Stomach (tissue), 9 donors: ENCODE measurements around the gene TDRD12. TPM values are rescaled to one million over a fixed set of nuclear protein-coding genes. Genes with fewer than 3 reads are reported as not detected.
"Not testable (repeated sequence)": the region's sequence is repeated elsewhere in the genome, so short reads cannot be mapped to it uniquely, and the experiment has no call there.

ENCODE experiments used
- DNase-seq, 2 donors: peaks; one replicate each; pipeline versions ENCODE4 v3.0.0 to v3.0.0-alpha.2; 2013 to 2019
- H3K27ac ChIP-seq, 5 donors: fragments of 200-600 bp in 4 of 5; sonication (generic) in 4 of 5; one replicate each; pipeline ENCODE4 v1.5.1; 2013 to 2019; ENCODE audit warnings: mild to moderate bottlenecking in 1 of 5, moderate library complexity in 1 of 5
- H3K27me3 ChIP-seq, 3 donors: fragments of 200-600 bp; sonication (generic); one replicate each; pipeline ENCODE4 v1.5.1; 2017 to 2019; ENCODE audit warnings: mixed run types in 1 of 3
- H3K36me3 ChIP-seq, 4 donors: fragments of 200-600 bp; sonication (generic); 1 replicate in 3 of 4; 2 replicates in 1 of 4; pipeline ENCODE4 v1.5.1; 2016 to 2019
- H3K4me1 ChIP-seq, 4 donors: fragments of 200-600 bp; sonication (generic); one replicate each; pipeline ENCODE4 v1.5.1; 2016 to 2019
- H3K4me3 ChIP-seq, 4 donors: fragments of 200-600 bp; sonication (generic) in 3 of 4; one replicate each; pipeline ENCODE4 v1.5.1; 2016 to 2019; ENCODE audit warnings: mild to moderate bottlenecking in 1 of 4
- H3K9me3 ChIP-seq, 4 donors: fragments of 200-600 bp; sonication (generic); one replicate each; pipeline ENCODE4 v1.5.1; 2016 to 2019
- EP300 ChIP-seq: sonication (generic); formaldehyde crosslinking; IDR thresholded peaks from one replicate; pipeline ENCODE4 v1.6.1; 2017; ENCODE audit warnings: antibody characterized with exemption
- POLR2A ChIP-seq, 4 donors: fragments of 450-650 bp; IDR thresholded peaks; one replicate each; pipeline ENCODE4 v1.6.1; 2016; ENCODE audit warnings: antibody characterized with exemption in 4 of 4, control low read depth in 2 of 4, mild to moderate bottlenecking in 1 of 4, moderate library complexity in 1 of 4
- POLR2AphosphoS5 ChIP-seq, 3 donors: sonication (generic); formaldehyde crosslinking; IDR thresholded peaks; one replicate each; pipeline ENCODE4 v1.6.1; 2016; ENCODE audit warnings: antibody characterized with exemption in 3 of 3
- WGBS, 5 donors: extraction: QIAGEN DNeasy Blood & Tissue Kit in 3 of 5; methylation state at CpG; one replicate each; pipeline versions ENCODE4 v1.1.5 to v1.1.7; 2013 to 2018; 5-methylcytosine and 5-hydroxymethylcytosine counted together
- intact Hi-C: fragments of 100-400 bp; cut with DNase I; formaldehyde crosslinking; loops from one replicate; pipeline ENCODE4 v1.15.1; 2023; ENCODE audit warnings: low total_unique reads
- polyA plus RNA-seq, 3 donors: library from polyadenylated mRNA; stranded (reverse); fragments of 200-250 nt; gene quantifications; one replicate each; pipeline ENCODE4 v1.2.3, GENCODE V29; 2013
- total RNA-seq, 5 donors: library from RNA; depleted of rRNA; stranded (reverse); fragments of >200 nt; gene quantifications; one replicate each; pipeline versions ENCODE4 v1.1.0 to v1.2.3, GENCODE V29; 2014 to 2016
- TF ChIP-seq, protein P1 (sequence below), 7 experiments: fragments of 450-650 bp in 4 of 7; fragments of 200-600 bp in 3 of 7; sonication (generic) in 3 of 7; IDR thresholded peaks; one replicate each; pipeline ENCODE4 v1.5.1; 2016 to 2019; ENCODE audit warnings: antibody characterized with exemption in 7 of 7, control low read depth in 2 of 7, mild to moderate bottlenecking in 1 of 7
- donor health status: healthy with polysubstance abuse.
- donor health status: Bipolar disorder and iron deficiency.
- donor health status: healthy.

TDRD12 gene
- total and polyA plus RNA-seq, 8 donors: 0.03 to 0.73 TPM; not detected in 6

GRCh38 chr19:32837531-32837930 is 118.0 kb downstream of the TDRD12 start:
- H3K4me1 ChIP-seq: no peaks in the 10 kb centered on the region
- no peak for TF ChIP-seq POLR2AphosphoS5 (IDR thresholded peaks at IDR 0.05)
- peaks cover 0 to 19% (median 16%) of the 10 kb centered on the region in 4 donors for H3K9me3 ChIP-seq
- DNase-seq: no peak
- H3K27ac ChIP-seq: no peak overlapping the region
- 69 to 83% (median 76%) methylated on average over 7 of the region's 7 CpGs for WGBS, 5 donors
- no peaks in the 10 kb centered on the region for H3K27me3 ChIP-seq
- intact Hi-C loops: no loop called here
- peaks cover 0 to 19% (median 3%) of the 10 kb centered on the region in 4 donors for H3K36me3 ChIP-seq
- H3K4me3 ChIP-seq: no peak overlapping the region

DNA sequence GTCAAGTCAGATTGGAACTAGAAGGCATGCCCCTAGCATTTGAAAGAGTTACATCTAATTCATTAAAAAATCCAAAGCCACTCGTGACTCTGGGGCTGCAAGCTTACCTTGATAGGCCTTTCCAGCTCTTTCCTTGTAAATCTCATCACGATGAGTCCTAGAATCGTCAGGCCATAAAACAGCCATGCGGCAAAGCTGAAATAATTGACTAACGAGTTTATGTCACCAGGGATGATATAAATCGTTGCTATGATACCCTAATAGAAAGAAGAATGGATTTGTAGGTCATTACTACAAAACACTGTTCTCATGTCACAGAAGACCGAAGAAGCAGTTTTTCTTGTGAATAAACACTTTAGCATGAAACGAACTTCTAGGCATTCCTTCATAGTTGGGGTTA is 122.5 kb downstream of the TDRD12 start:
- Histone ChIP-seq H3K27me3 (no peaks in the 10 kb centered on the region), H3K9me3 (peaks cover 0 to 19% (median 16%) of the 10 kb centered on the region in 4 donors), H3K27ac (no peak overlapping the region), H3K4me3 (no peak overlapping the region), H3K4me1 (no peaks in the 10 kb centered on the region), H3K36me3 (peaks cover 0 to 19% (median 3%) of the 10 kb centered on the region in 4 donors)
- no peak for DNase-seq
- intact Hi-C loops: no loop called here
- WGBS, 5 donors: 71 to 91% (median 87%) methylated on average over 8 of the region's 8 CpGs
- TF ChIP-seq POLR2A (IDR thresholded peaks at IDR 0.05): no peak
- TF ChIP-seq, protein P1, sequence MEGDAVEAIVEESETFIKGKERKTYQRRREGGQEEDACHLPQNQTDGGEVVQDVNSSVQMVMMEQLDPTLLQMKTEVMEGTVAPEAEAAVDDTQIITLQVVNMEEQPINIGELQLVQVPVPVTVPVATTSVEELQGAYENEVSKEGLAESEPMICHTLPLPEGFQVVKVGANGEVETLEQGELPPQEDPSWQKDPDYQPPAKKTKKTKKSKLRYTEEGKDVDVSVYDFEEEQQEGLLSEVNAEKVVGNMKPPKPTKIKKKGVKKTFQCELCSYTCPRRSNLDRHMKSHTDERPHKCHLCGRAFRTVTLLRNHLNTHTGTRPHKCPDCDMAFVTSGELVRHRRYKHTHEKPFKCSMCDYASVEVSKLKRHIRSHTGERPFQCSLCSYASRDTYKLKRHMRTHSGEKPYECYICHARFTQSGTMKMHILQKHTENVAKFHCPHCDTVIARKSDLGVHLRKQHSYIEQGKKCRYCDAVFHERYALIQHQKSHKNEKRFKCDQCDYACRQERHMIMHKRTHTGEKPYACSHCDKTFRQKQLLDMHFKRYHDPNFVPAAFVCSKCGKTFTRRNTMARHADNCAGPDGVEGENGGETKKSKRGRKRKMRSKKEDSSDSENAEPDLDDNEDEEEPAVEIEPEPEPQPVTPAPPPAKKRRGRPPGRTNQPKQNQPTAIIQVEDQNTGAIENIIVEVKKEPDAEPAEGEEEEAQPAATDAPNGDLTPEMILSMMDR (IDR thresholded peaks at IDR 0.05): no peak
- TF ChIP-seq EP300: no peak
- no peak for TF ChIP-seq POLR2AphosphoS5 (IDR thresholded peaks at IDR 0.05)

- H3K4me3 ChIP-seq: no peak overlapping the region
- DNase-seq: peak in 1 of 2 donors; percentile 25
- H3K4me1 ChIP-seq: no peaks in the 10 kb centered on the region
- TF ChIP-seq, protein P1 (IDR thresholded peaks at IDR 0.05): no peak
- TF ChIP-seq POLR2A (IDR thresholded peaks at IDR 0.05) (no peak), POLR2AphosphoS5 (IDR thresholded peaks at IDR 0.05) (no peak), EP300 (no peak)
- H3K27me3 ChIP-seq: no peaks in the 10 kb centered on the region
- intact Hi-C loops: no loop called here
- no peak overlapping the region for H3K27ac ChIP-seq
- 92 to 96% (median 94%) methylated on average over 19 of the region's 19 CpGs for WGBS, 5 donors
- H3K9me3 ChIP-seq: peaks cover 0 to 19% (median 16%) of the 10 kb centered on the region in 4 donors
- H3K36me3 ChIP-seq: peaks cover 0 to 19% (median 3%) of the 10 kb centered on the region in 4 donors
Measured at GRCh38 chr19:32843716-32844245, 124.2 kb downstream of the TDRD12 start.

- H3K27ac ChIP-seq, H3K27me3 ChIP-seq, H3K4me1 ChIP-seq, H3K4me3 ChIP-seq, H3K9me3 ChIP-seq, H3K36me3 ChIP-seq, intact Hi-C loops, DNase-seq: not testable (repeated sequence)
- WGBS, 5 donors: 40 to 71% methylated on average over 1 of the region's 2 CpGs; no CpG with 5 or more reads in 3 of the 5 donors
Measured at GRCh38 chr19:32848035-32848434, 128.5 kb downstream of the TDRD12 start.

DNA sequence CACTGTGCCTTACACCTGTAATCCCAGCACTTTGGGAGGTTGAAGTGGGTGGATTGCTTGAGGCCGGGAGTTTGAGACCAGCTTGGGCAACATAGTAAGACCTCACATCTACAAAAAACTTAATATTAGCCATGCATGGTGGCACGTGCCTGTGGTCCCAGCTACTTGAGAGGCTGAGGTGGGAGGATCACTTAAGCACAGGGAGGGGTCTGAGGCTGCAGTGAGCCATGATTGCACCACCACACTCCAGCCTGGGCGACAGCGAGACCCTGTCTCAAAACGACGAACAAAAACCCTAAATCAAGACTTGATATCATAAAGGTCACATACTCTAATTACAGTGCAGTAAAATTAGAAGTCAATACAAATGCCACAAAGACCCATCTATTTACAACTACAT is 132.6 kb downstream of the TDRD12 start:
- WGBS, 5 donors: 88 to 92% (median 90%) methylated on average over 6 of the region's 6 CpGs
- Histone ChIP-seq H3K36me3 (peaks cover 0 to 4% (median 0%) of the 10 kb centered on the region in 4 donors), H3K27ac (no peak overlapping the region), H3K4me1 (no peaks in the 10 kb centered on the region), H3K9me3 (no peaks in the 10 kb centered on the region), H3K27me3 (no peaks in the 10 kb centered on the region), H3K4me3 (no peak overlapping the region)
- DNase-seq: no peak
- TF ChIP-seq POLR2AphosphoS5 (IDR thresholded peaks at IDR 0.05): no peak
- no peak for TF ChIP-seq EP300
- TF ChIP-seq, protein P1 (IDR thresholded peaks at IDR 0.05): no peak
- no peak for TF ChIP-seq POLR2A (IDR thresholded peaks at IDR 0.05)
- intact Hi-C loops: no loop called here

DNA sequence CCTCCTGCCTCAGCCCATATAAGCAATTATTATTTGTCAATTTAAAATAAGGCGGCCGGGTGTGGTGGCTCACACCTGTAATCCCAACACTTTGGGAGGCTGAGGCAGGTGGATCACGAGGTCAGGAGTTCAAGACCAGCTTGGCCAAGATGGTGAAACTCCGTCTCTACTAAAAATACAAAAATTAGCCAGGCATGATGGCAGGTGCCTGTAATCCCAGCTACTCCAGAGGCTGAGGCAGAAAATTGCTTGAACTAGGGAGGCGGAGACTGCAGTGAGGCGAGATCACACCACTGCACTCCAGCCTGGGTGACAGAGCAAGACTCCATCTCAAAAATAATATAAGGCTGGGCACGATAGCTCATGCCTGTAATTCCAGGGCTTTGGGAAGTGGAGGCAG is 137.3 kb downstream of the TDRD12 start:
- H3K27me3 ChIP-seq, H3K4me1 ChIP-seq, DNase-seq, H3K4me3 ChIP-seq, H3K27ac ChIP-seq, intact Hi-C loops, H3K9me3 ChIP-seq: not testable (repeated sequence)
- WGBS, 5 donors: 92 to 95% (median 93%) methylated on average over 7 of the region's 7 CpGs
- H3K36me3 ChIP-seq: peaks cover 0 to 10% (median 0%) of the 10 kb centered on the region in 4 donors
